ENCODE measurements around the gene HOXA9.

HOXA9 gene

DNA sequence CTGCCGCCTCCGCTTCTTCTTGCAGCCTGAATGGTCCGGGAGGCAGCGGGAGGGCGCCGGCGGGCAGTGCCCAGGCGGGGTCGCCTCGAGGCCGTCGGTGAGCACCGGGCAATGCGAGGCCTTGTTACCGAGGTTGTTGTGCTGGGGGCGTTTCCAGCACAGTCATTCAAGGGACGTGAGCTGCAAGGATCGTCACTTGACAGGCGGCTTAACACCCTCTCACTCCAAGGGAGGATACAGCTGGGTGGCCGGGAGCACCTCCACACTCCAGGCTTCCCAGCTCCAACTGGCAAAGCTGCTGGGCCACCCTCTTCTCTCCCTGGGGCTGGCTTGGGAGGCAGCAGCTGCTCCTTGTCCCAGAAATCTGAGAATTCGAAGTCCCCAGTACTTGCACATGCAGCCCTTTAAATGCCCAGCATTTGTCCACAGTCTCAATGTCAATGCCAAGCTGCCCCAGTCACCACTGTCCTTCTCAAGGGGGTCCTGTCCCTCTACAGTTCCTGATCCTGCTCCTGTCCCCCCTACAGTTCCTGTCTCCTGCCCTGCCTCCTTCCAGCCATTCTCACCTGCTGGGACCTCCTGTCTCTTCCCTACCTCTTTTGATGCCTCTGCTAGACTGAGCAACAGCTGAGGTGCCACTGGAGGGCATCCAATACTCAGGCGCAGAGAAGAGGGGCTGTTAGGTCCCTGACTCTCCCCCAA is 24.1 kb upstream of the HOXA9 start:
- Histone ChIP-seq H3K4me1 (ENCODE audit: control insufficient read depth, insufficient read depth, low read length) (peaks cover 8% of the 10 kb centered on the region), H3K27me3 (ENCODE audit: control insufficient read depth, insufficient read depth, low read length) (peaks cover 8% of the 10 kb centered on the region), H3K9ac (ENCODE audit: low read length) (peak overlapping the region; percentile 6), H3K36me3 (ENCODE audit: control insufficient read depth, insufficient read depth, low read length) (no peaks in the 10 kb centered on the region), H3K4me3 (ENCODE audit: low read length) (peak overlapping the region; percentile 60), H3K27ac (ENCODE audit: low read depth, low read length) (peak overlapping the region; percentile 89)

- peak overlapping the region; percentile 60 for H3K4me3 ChIP-seq (ENCODE audit: low read length)
These were observed 23.3 kb upstream of the HOXA9 start for GRCh38 chr7:27188386-27189294.

DNA sequence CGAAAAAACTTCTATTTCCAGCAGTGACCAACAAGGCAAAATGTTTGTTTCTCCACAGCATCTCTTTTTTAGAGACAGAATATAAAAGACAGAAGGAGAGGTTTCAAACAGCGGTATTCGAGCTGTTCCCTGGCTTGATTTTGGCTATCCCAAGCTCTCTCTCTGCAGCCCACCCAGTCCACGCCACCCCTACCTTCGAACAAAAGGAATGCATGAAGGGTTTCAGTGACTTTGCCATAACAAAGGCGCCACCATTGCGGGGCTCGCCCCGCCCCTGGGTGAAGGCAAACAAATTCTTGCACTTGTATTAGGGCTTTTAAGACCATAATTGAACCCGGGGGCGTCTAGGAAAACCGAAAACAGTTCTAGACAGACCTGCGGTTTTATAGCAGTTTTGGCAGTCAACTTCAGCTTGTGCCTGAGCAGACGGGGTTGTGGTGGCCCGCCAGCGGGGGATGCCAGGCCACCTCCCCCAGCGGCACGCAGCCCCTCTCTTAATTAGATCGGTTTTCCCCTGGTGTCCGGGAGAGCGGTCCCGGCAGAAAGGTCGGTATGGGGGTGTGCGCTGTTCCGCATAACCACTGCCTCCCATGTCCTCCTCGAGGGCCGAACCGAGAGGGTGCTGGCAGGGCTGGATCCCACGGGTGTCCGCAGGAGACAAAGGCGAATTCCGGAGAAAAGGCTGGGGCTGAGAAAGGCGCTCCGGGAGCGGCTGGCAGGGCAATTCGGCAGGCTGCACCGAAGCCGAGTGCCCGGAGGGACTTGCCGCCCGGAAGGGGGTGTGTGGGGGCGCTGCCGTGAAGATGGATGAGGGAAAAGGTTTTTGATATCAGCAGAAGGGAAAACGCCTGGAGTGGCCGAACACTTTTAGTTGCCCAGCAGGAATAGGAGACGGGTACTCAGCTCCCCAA is 22.4 kb upstream of the HOXA9 start:
- peak overlapping the region; percentile 89 for H3K27ac ChIP-seq (ENCODE audit: low read depth, low read length)
- H3K4me3 ChIP-seq (ENCODE audit: low read length), result peak overlapping the region; percentile 60
- no peaks in the 10 kb centered on the region for H3K36me3 ChIP-seq (ENCODE audit: control insufficient read depth, insufficient read depth, low read length)
- H3K27me3 ChIP-seq (ENCODE audit: control insufficient read depth, insufficient read depth, low read length), result peaks cover 8% of the 10 kb centered on the region
- H3K9ac ChIP-seq (ENCODE audit: low read length), result peak overlapping the region; percentile 2
- peaks cover 8% of the 10 kb centered on the region for H3K4me1 ChIP-seq (ENCODE audit: control insufficient read depth, insufficient read depth, low read length)

More at GRCh38 chr7:27188386-27189294, 23.3 kb upstream of the HOXA9 start:
- Histone ChIP-seq H3K36me3 (ENCODE audit: control insufficient read depth, insufficient read depth, low read length) (no peaks in the 10 kb centered on the region), H3K27me3 (ENCODE audit: control insufficient read depth, insufficient read depth, low read length) (peaks cover 8% of the 10 kb centered on the region), H3K9ac (ENCODE audit: low read length) (peak overlapping the region; percentile 2), H3K27ac (ENCODE audit: low read depth, low read length) (peak overlapping the region; percentile 89), H3K4me1 (ENCODE audit: control insufficient read depth, insufficient read depth, low read length) (peaks cover 8% of the 10 kb centered on the region)

- Histone ChIP-seq H3K27ac (ENCODE audit: low read depth, low read length) (peak overlapping the region; percentile 89), H3K4me1 (ENCODE audit: control insufficient read depth, insufficient read depth, low read length) (peaks cover 13% of the 10 kb centered on the region), H3K36me3 (ENCODE audit: control insufficient read depth, insufficient read depth, low read length) (no peaks in the 10 kb centered on the region), H3K9ac (ENCODE audit: low read length) (peak overlapping the region; percentile 61), H3K4me3 (ENCODE audit: low read length) (peak overlapping the region; percentile 72), H3K27me3 (ENCODE audit: control insufficient read depth, insufficient read depth, low read length) (peaks cover 6% of the 10 kb centered on the region)
These were observed 21.5 kb upstream of the HOXA9 start for GRCh38 chr7:27186668-27187474.

GRCh38 chr7:27185854-27186667 is 20.7 kb upstream of the HOXA9 start:
- Histone ChIP-seq H3K27ac (ENCODE audit: low read depth, low read length) (peak overlapping the region; percentile 89), H3K4me1 (ENCODE audit: control insufficient read depth, insufficient read depth, low read length) (peaks cover 16% of the 10 kb centered on the region), H3K4me3 (ENCODE audit: low read length) (peak overlapping the region; percentile 72), H3K9ac (ENCODE audit: low read length) (peak overlapping the region; percentile 59), H3K36me3 (ENCODE audit: control insufficient read depth, insufficient read depth, low read length) (no peaks in the 10 kb centered on the region), H3K27me3 (ENCODE audit: control insufficient read depth, insufficient read depth, low read length) (peaks cover 3% of the 10 kb centered on the region)

GRCh38 chr7:27185013-27185853 is 19.9 kb upstream of the HOXA9 start, which contains the start of gene HOXA11:
TSS of gene HOXA11 (minus strand) at chr7:27185232. CDS start at chr7:27185144, 88 bp downstream.
- Histone ChIP-seq H3K4me3 (ENCODE audit: low read length) (peak within 1 kb of the TSS; percentile 72), H3K4me1 (ENCODE audit: control insufficient read depth, insufficient read depth, low read length) (peaks cover 22% of the 10 kb centered on the region), H3K36me3 (ENCODE audit: control insufficient read depth, insufficient read depth, low read length) (no peaks in the 10 kb centered on the region), H3K9ac (ENCODE audit: low read length) (peak within 1 kb of the TSS; percentile 67), H3K27me3 (ENCODE audit: control insufficient read depth, insufficient read depth, low read length) (peaks cover 3% of the 10 kb centered on the region), H3K27ac (ENCODE audit: low read depth, low read length) (peak within 1 kb of the TSS; percentile 96)

- Histone ChIP-seq H3K9ac (ENCODE audit: low read length) (peak overlapping the region; percentile 67), H3K27ac (ENCODE audit: low read depth, low read length) (peak overlapping the region; percentile 96)
These were observed 19.1 kb upstream of the HOXA9 start for GRCh38 chr7:27184337-27185012.

DNA sequence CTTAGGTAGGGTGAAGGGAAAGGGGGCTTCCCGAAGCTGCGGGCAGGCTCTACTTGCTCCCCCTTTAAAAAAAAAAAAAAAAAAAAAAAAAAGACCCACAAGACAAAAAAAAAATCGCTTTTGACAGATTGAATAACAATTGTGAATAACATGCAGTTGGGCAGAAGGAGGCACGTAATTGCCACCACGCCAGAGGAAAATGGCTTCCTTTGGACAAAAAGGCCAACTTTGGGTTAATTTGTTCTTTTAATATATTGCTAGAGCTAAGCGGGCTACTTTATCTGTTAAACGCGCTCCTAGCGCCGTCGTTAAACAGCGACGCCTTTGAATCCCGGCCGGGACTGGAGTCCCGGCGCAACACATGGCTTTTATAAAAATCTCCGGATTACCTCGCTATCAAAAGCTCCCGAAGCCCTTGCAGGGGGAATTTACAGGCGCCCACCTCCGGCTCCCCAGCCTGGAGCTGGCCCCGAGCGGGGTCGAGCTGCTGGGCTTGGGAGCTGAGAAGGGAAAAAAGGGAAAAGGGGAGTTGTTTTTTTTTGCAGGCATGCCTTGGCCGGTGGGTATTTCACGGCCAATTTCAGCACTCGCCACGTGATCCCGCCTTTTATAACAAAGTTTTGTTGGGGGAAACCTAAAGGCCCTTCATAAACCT is 18.5 kb upstream of the HOXA9 start:
- Histone ChIP-seq H3K4me1 (ENCODE audit: control insufficient read depth, insufficient read depth, low read length) (peaks cover 14% of the 10 kb centered on the region), H3K27ac (ENCODE audit: low read depth, low read length) (peak overlapping the region; percentile 96), H3K27me3 (ENCODE audit: control insufficient read depth, insufficient read depth, low read length) (peaks cover 6% of the 10 kb centered on the region), H3K4me3 (ENCODE audit: low read length) (peak overlapping the region; percentile 72), H3K9ac (ENCODE audit: low read length) (peak overlapping the region; percentile 7), H3K36me3 (ENCODE audit: control insufficient read depth, insufficient read depth, low read length) (no peaks in the 10 kb centered on the region)

More at GRCh38 chr7:27184337-27185012, 19.1 kb upstream of the HOXA9 start:
- peak overlapping the region; percentile 72 for H3K4me3 ChIP-seq (ENCODE audit: low read length)
- peaks cover 16% of the 10 kb centered on the region for H3K4me1 ChIP-seq (ENCODE audit: control insufficient read depth, insufficient read depth, low read length)
- H3K27me3 ChIP-seq (ENCODE audit: control insufficient read depth, insufficient read depth, low read length), result peaks cover 5% of the 10 kb centered on the region
- no peaks in the 10 kb centered on the region for H3K36me3 ChIP-seq (ENCODE audit: control insufficient read depth, insufficient read depth, low read length)

DNA sequence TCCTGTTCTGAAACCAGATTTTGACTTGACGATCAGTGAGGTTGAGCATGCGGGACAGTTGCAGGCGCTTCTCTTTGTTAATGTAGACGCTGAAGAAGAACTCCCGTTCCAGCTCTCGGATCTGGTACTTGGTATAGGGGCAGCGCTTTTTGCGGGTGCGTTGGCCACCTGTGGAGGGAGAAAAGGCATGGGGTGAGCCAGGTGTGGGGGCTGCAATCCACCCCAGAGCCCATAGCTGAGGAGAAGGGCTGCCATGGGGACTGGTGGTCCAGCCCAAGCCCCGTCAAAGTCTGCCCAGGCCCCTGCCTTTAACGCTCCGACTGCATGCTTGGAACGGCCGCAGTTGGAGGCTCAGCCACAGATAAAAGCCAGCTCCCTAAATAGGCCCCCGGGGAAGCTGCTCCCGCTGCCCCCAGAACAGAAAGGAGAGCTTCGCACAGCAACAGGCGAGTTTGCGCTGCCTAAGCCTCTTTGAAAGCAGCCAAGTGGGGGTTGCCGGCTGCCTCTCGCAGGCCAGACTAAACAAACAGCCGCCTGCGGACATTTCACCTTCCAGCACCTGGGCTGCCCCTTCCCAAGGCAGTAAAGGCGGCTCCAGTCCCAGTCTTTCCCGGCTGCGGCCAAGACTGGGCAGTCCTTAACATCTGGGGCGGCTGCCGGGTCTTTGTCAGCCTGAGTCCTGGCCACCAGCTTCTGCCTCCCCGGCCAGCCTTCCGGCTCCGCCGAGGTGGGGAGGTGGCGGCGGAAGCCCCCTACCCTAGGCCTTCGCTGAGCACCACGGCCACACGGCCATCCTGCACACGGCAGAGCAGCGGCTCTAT is 17.7 kb upstream of the HOXA9 start:
- H3K9ac ChIP-seq (ENCODE audit: low read length), result peak overlapping the region; percentile 7
- H3K4me3 ChIP-seq (ENCODE audit: low read length), result peak overlapping the region; percentile 72
- H3K27ac ChIP-seq (ENCODE audit: low read depth, low read length), result peak overlapping the region; percentile 96
- no peaks in the 10 kb centered on the region for H3K36me3 ChIP-seq (ENCODE audit: control insufficient read depth, insufficient read depth, low read length)
- H3K4me1 ChIP-seq (ENCODE audit: control insufficient read depth, insufficient read depth, low read length), result peaks cover 14% of the 10 kb centered on the region
- H3K27me3 ChIP-seq (ENCODE audit: control insufficient read depth, insufficient read depth, low read length), result peaks cover 6% of the 10 kb centered on the region

Data from rectal smooth muscle tissue (tissue), 1 donor.